Stimulated activated CD4-positive, alpha-beta T cell treated with anti-CD3 and anti-CD28 coated beads, Interleukin-1b, Interleukin-23, amount 100 ng/mL, for 24 hours (primary cell): ENCODE measurements around the gene PWP2.
"Not testable (repeated sequence)": the region's sequence is repeated elsewhere in the genome, so short reads cannot be mapped to it uniquely, and the experiment has no call there.

Experiments
- DNase-seq, 4 experiments: peaks; one replicate each; pipeline ENCODE4 v3.0.0-alpha.2; 2020; ENCODE audit warnings: low read depth in 4 of 4, low spot score in 1 of 4

PWP2 gene

GRCh38 chr21:44127827-44128226 is 20.6 kb downstream of the PWP2 start:
- not testable (repeated sequence) for DNase-seq

DNA sequence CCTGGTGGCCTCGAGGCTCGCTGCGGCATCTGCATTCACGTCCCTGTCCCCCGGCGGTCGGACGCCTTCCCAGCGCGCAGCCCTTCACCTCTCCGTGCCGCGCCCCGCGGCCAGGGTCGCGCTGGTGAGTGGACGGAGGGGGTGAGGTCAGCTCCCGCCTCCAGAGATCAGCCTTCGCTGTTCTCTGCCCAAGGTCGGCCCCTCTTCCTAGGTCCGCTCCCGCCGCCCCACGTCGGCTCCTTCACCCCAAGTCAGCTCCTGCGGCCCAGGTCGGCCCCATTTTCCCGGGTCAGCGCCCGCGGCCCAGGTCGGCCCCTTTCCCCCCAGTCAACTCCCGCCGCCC is 26.5 kb downstream of the PWP2 start:
- not testable (repeated sequence) for DNase-seq

- not testable (repeated sequence) for DNase-seq
Observed at GRCh38 chr21:44134732-44135131, 27.5 kb downstream of the PWP2 start.

- DNase-seq: not testable (repeated sequence)
Observed at GRCh38 chr21:44138039-44138438, 30.8 kb downstream of the PWP2 start.

- not testable (repeated sequence) for DNase-seq
Observed at GRCh38 chr21:44139787-44140551, 32.8 kb downstream of the PWP2 start.

DNA sequence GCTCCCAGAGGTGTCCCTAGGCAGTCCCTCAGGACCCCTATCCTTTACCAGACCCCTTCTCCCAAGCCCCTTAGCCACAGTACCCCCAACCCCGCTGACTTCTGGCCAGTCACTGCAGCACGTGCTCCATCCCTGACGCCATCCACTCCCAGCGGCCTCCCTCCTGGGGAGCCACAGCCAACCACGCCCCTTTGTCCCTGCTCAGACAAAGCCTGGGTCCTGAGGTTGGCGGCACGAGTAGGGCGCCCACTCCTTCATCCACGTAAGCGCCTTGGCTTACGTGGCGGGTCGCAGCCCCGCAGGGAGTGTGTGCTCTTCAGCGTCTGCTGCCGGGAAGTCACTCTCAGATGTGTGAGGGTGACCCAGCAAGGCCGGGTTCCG is 33.3 kb downstream of the PWP2 start:
- not testable (repeated sequence) for DNase-seq

DNA sequence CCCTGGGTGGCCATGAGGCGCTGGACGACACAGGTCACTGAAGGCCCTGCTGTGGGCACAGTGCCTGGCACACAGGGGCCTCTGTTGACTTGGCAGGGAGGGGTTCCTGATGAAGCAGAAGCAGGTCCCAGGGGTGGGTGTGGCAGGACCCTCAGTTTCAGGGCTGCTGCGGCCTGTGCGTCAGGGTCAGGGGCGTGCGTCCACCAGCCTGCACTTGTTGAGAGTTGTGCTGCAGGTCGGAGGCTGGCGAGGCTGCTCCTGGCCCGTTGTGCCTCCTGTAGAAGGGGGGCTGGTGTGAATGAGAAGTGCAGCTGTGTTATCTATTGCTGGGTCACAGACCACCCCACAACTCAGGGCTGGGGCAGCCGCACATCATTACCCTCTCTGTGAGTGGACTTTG is 35.3 kb downstream of the PWP2 start:
- not testable (repeated sequence) for DNase-seq

DNA sequence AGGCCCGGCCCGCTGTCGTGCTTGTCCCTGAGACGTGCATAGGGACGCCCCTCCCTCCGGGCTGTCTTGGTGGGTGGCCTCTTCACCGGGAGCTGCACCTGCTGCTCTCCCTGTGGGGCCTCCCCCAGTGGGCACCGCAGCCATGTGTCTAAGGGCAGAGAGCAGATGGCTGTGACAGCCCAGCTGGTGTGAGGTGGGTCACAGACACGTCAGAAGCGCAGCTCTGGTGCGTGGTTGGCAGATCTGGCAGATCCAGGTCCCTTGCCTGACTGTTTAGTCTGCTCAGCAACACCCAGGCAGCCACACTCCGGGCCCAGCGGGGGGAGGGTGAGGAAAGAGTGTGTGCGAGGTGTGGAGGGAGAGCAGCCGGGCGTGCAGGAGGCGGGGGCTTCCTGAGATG is 36.2 kb downstream of the PWP2 start:
- not testable (repeated sequence) for DNase-seq

DNA sequence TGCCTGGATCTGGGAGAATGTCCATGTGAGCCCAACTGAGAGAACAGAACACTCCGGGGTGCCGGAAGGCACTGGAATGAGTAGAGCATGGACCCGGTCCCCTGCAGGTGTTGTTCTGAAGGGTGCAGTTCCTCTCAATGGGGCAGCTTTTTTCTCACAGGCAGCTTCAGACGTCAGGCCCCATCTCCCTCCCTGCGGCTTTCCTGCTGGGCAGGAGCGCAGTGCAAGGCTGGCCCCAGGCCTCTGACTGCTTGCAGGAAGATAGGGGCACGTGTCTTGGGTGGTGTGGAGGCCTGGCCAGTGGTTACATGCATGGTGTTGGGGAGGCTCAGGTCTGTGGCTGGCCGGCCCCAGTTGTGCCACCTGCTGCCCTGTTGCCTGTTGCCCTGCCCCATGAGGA is 36.8 kb downstream of the PWP2 start:
- not testable (repeated sequence) for DNase-seq

GRCh38 chr21:44144784-44145602 is 37.8 kb downstream of the PWP2 start:
- DNase-seq: not testable (repeated sequence)

DNA sequence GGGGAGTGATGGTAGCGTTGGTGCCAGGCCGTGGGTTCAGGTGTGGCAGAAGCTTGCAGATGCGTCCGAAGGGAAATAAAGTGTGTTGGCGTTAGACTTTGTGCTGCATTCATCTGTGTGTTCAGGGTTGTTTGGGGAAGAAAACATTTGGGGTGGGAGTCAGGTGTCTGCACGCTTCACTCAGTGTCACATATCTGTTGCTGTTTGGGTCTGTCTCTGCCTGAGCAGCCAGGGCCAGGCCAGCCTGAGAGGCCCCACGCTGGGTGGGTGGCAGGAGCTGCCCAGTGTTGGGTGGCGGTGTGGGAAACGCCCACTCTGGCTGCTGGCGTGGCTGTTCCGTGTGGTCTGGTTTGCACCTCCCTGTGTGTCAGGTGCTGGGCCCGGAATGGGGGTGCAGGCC is 38.4 kb downstream of the PWP2 start:
- DNase-seq: not testable (repeated sequence)

- DNase-seq: not testable (repeated sequence)
Observed at GRCh38 chr21:44147108-44147507, 39.9 kb downstream of the PWP2 start.

- DNase-seq: not testable (repeated sequence)
Observed at GRCh38 chr21:44150255-44150654, 43.1 kb downstream of the PWP2 start.

- DNase-seq: not testable (repeated sequence)
Observed at GRCh38 chr21:44153214-44153888, 46.2 kb downstream of the PWP2 start.

GRCh38 chr21:44153889-44154228 is 46.7 kb downstream of the PWP2 start:
- peak; percentile 16 to 45 (median 32) for DNase-seq

DNA sequence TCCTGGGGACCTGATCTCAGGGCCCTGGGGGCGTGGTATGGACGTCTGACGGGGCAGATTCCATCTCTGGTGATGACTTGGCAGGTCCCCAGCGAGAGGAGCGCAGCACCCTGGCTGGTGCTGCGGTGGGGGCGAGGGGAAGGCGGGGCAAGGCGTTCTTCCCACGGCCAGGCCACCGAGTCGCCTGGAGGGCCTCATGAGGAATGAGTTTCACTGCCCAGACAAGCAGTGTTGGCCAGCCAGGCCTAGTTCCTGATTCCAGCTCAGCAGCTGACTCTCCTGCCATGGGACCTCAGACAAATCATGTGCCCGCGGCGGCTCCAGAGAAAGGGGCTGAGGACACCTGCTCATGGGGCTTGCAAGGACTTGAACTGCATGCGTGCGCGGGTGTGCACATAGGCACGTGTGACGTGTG is 47.6 kb downstream of the PWP2 start:
- not testable (repeated sequence) for DNase-seq

DNA sequence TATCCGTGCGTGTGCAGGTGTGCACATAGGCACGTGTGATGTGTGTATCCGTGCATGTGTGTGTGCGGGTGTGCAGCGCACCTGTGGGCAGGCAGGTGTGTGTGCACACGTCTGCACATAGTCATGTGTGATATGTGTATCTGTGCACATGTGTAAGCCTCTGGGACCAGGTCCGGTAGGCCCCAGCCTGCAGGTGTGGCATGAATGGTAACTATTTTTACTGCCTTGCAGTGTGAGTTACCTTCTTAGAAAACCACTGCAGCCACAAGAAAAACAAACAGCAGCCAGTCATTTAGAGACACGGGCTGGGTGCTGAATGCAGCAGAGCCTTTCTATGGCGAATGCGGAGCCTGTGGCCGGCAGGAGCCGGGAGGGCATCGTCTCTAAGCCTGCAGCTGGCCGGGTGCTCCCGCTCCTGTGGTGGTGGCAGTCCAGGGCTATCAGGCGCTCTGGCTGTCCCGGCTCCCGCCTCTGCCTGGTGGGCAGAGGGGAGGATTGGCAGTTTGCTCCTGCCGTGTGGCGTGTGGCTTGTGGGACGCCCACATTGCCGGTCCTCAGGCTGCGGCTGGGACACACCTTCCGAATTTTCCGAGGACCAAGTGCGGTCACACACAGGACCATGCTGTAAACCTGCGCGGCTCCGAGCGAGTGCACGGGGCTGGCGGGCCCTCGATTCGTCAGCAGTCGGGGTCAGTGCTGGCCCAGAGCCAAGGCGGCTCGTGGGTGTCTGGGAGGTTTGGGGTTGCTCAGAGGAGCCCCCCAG is 48.2 kb downstream of the PWP2 start:
- not testable (repeated sequence) for DNase-seq

- not testable (repeated sequence) for DNase-seq
Observed at GRCh38 chr21:44155994-44156380, 48.8 kb downstream of the PWP2 start.

DNA sequence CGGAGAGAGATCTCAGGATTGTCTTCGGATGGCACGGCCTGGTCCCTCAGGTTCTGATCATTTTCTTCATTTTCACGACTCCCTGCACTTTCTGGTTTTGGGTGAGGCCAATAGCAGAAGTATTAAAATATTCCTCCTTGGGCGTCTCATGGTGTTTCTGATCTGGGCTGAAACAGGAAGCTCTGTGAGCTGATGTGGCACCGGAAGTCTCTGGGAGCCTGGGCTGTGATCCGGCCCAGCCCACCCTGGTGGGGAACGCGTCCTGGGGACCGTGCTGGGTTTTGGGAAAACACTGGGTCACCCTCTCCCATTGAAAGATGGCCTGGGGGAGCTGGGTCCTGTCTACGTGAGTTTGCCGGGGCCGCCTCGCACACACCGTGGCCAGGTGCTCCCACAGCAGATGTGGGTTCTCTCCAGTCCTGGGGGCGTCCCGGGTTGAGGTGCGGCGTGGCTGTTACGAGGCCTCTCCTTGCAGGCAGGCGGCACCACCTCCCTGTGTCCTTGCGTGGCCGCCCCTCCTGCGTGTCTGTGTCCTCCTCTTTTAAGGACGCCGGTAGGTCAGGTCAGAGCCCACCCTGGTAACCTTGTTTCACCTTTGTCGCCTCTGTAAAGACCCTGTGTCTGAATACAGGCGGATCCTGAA is 50.4 kb downstream of the PWP2 start:
- DNase-seq: not testable (repeated sequence)

- DNase-seq: not testable (repeated sequence)
Observed at GRCh38 chr21:44158082-44158468, 50.9 kb downstream of the PWP2 start.
